NCI-H446 treated with DMSO at 0.1 percent for 48 hours (cell line): Measurements from ENCODE around the gene POC1A.

Source experiments
- DNase-seq: peaks from one replicate; lab custom pipeline; 2025; lab: John Stamatoyannopoulos, UW

POC1A gene

DNA sequence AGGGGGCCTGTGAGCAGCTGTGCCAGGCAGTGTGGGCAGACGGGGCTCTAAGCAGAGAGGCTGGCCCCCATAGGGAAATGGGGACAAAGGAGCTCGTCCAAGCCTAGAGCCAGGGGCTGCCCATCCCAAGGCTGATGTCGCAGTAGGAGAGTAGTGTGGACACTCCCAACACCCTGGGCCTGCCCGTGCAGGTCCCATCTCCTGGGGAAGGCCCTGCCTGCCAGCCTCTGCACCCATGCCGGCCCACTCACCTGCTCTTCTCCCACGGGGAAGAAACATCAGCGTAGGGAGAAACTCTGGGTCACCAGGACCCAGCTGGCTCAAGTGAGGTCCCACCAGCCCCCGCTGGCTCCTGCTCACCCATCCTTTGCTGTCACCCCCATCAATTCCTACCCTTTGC is 87.2 kb downstream of the POC1A start:
- DNase-seq = no peak

DNA sequence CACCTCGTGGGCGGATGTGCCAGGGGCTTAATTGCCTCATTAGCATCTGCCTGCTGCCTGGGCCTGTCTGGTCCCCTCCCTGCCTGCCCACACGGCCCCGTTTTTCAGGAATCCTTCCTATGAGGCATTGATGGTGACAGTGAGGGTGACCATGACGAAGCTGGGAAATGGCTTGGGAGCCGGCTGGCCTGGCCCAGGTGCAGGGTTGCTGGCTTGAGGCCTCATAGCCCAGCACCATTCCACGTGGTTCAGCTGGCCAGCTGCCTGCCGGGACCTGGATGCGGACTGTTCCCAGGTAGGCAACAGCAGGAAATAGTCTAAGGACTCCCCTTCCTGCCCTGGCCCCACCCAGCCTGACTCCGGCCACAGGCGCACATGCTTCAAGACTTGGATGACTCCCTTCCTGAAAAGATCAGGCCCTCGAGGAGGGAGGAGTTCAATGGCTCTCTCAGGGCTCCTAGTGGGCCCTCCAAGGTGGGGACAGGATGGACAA is 88.9 kb downstream of the POC1A start:
- DNase-seq = no peak

DNA sequence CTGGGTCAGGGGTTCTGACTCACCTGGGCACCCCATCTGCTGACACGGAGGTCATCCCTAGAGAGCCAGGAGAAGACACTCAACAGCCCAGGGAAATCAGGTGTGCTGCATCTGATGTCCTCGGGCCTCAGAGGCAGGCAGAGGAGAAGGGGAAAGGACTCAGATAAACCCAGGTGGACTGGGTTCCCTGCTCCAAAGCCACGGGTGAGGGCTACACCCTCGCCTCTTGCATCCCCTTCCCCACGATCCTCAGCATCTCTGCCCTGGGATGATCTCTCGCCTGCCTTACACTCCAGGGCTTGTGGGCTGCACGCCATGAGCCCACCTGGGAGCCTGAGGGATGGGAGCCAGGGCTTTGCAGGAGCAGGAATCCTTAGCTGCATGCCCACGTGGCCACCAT is 89.7 kb downstream of the POC1A start:
- DNase-seq = no peak

DNA sequence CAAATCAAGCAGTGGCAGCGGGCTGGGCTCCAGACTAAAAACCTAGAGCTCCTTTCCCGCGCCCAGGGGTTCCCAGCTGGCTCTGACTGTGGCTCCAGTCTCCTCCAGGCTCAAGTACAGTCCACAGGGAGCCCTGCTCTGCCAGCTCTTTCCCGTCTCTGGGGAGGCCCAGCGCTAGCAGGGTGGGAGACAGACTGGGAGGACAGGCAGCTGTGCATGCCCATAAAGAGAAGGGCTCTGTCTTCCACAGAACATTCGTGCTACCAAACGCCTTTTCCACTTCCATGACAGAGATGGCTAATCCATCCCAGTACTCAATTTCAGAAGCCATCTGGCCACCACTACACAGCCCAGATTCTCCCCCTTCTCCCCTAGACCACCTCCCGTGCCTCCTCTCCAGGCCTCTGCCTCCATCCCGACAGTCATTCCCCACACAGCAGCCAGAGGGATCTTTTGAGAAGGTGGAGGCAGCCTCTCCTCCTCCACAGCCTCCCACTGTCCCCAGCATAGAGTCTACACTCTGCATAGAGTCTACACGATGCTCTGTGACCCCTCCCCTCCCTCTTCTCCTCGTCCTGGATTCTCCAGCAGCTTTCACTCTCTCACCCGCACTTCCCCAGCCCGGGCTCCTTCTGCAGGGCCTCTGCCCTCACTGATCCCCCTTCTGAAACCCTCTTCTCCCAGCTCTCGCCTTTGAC is 91.0 kb downstream of the POC1A start:
- no peak for DNase-seq

DNA sequence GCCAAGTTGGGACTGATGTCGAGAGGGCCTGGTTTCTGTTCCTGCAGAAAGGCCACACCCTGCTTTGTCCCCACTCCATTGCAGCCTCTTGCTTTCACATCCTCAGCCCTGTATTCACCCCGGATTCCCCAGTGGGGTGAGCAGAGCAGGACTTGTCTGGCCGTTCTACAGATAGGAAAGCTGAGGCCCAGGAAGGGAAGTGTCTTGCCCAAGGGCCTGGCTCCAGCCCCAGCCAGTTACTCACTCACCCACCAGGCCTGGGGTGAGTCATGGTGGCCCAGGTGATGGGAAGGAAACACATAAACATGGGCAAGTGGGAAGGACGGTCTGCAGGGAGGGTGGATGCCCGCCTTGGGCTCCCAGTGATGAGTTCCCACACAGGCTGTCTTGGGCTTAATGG is 91.7 kb downstream of the POC1A start:
- DNase-seq = peak; percentile 22

DNA sequence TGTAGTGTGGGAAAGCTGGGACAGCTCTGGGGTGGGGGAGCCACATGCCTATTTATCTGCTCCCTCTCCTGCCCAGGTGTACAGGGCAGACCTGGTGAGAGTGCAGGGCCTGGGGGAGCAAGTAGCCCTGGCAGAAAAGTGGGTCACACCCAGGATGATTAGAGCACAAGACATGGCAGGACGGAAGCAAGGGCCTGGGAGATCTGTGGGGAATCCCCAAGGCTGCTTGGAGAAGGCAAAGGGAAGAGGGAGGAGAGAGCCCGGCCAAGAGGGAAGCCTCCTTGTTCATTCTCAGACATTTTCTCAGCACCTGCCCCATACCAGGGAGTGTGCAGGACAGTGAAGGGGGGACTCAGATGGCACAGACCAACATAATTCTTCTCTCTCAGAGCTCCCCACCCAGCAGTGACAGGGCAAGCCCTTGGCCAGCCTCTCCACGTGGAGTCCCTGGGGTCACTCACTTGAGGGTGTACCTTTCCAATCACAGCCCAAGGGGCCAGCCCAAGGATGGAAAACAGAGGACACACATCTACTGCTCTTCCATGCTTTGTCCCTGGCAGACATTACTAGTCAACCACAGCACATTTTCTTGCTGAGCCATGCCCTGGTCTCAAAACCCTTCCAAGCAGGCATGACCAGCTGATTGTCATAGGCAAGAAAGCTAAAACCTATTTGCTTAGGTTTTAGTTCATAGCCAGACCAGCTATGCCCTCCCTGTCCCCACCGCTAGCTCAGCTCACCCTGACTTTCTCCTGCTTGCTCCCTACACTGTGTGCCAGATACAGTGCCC is 92.9 kb downstream of the POC1A start:
- DNase-seq = no peak

DNA sequence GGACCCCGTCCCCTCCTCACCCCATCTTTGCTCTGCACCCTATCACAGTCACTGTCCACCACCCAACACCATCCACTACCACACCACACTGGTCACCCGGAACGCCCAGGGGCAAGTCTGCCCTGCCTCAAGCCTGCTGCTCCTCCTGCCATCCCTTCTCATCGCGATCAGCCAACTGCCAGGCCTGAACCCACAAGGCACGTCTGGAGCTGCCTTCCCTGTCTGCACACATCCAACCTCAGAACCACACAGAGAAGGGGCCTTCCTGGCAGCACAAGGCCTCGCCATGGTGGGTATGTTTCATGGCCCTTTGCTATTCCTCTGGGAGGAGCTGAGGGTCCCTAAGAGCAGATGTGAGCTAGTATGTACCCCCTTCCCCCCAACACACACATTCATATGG is 94.4 kb downstream of the POC1A start:
- no peak for DNase-seq

DNA sequence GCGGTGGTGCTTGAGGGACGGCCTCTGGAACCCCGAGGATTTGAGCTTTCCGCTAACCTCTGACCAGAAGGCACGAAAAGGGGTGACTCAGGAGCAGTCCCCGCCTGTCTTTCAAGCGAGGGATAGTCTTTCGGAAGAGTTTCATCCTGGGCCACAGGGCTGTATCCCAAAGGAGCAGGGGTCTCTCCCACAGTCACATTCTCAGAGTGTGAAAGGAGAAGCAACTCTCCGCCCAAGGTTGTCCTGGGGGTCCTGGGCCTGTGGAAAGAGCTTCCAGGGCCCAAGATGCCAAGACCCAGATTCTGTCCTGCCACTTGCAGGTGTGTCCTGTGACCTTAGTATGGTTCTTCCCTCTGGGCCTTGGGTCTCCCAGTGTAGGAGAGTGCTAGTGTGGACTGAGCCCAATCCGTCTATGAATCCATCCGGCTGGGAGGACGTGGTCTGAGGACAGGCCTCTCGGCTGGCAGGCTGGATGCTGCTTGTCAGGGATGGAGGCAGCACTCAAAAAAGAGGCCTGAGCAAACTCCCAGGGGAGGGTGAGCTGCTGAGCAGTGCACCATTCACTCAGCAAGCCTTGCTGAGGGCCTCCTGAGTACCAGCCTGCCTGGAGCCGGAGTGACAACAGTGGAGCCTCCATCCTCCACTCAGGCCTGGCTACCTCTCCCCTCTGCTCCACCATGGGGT is 96.3 kb downstream of the POC1A start:
- DNase-seq = no peak

DNA sequence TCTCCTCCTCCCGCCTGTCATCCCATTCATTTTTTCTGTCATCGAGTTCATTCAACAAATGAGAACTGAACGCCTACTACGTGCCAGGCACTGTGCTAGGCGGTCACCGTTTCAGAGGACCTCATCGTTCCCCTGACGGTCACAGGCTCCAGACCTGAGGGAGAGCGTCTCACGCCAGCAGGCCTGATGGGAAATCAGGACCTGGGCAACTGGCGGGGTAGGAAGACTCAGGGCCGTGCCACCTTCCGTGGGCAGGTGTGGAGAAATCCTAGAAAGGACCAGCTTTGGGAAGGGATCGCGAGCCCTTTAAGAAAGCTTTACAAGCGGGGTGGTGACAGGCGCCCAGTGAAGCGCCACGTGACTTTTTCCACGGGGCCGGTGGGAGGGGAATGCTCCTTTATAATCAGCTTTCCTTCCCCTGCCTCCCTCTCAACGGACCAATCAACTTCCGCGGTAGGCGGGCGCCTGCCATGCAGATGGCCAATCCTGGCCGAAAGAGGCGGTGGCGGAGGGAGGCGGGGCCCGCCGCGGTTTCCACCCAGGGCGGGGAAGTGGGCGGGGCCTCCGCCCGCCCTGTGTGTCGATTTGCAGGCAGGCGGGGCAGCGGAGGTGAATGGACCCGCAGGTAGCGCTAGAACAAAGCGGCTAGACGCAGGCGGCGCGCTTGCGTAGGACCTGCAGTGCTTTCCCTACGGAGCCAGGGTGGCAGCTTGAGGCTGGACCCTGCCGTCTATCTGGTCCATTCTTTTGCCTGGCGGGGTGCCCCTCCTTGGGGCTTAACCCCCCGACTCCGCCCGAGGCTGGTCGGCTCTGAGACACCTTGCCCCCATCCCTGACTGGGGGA is 97.0 kb downstream of the POC1A start:
- peak; percentile 90 for DNase-seq

DNA sequence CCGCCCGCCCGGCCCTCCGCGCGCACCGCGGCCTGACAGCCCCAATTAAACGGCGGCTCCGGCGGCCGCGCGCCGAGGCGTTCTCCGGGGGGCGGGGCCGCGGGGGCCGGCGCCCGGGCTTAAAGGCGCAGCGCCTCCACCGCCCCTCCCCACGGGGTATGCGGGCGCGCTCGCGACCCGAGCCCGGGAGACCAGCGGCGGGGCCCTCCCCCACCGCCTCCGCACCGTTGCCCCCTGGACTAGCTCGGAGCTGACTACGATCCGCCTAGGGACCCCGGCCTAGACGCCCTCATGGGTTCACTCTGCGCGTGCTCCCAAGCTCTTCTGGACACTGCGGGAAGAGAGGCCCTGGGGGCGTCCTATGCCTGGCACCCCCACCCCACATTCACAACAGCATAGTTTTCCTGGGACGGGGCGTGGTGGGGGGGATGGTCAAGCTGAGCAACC is 97.7 kb downstream of the POC1A start, which contains the start of gene DUSP7:
DUSP7 (minus strand) TSS at position 51 of the 447 bp plus-strand sequence. CDS start 205 bp downstream, outside the sequence.
- no peak for DNase-seq

DNA sequence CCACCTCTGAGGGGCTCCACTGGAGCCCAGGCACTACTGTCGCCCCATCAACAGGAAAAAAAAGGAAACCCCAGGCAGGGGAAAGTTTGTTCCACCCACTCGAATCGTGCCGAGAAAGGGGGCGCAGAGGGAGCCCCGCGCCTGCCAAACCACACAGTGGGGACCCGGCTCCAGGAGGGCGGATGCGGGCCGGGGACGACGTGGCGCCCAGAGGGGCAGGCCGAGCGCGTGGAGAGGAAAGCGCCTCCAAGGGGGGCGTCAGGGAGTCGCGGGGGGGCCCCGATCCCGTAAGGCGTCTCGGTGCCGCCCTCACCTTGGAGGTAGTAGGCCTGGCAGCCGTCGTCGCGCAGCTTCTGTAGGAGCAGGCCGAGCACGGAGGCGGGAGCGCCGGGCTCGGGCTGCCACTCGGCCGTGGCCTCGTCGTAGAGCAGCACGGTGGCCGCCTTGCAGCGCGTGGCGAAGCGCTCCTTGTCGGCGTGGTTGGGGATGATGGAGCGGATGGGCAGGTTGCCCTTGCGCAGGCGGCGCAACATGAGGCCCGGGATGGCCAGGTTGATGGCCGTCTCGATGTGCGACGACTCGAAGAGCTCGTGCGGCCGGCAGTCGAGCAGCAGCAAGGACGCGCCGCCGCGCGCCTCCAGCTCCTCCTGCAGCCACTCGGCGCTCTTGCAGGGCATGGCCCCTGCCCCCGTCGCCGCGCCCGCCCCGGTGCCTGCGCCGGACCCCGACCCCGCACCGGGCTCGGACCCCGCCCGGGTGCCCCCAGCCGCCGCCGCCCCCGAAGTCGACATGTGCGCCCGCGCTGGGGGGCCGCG is 98.5 kb downstream of the POC1A start:
- DNase-seq = no peak

DNA sequence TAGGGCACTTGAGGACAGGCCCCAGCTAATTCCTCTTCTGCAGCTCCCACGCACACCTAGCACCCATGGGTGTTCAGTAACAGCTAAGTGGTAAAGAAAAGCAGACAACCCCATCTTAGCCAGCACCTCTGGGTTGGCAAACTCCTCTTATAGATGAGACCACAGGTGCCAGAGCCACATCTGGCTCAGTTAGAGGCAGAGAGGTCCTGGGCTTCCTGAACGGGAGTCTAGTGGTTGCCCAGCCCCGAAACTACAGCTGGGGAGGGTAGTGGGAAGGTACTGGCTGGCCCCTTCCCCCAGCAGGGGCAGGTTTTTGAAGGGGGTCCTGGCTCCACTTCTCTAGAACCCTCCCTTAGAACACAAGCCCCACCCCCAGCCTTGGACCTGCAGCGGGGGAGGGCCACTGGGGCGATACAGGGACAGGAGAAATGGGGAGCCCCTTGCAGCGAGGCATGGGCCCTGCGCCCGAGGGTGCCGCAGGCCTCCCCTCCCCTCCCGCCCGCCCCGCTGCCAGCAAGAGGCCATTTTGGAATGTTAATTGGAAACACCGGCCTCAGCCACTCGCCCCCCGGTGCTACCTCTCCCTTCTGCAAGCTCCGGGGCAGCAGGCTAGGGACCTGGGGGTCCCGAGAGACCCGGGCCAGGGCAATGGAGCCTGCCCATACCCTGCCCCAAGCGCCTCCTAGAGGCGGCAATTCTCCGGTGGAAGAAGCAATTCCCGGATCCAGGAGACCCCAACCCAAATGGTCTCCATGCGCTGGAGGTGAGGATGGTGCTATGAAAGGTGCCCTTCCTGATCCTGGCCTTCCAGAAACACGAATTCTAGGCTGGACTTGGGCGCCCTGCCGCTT is 99.3 kb downstream of the POC1A start:
- no peak for DNase-seq

DNA sequence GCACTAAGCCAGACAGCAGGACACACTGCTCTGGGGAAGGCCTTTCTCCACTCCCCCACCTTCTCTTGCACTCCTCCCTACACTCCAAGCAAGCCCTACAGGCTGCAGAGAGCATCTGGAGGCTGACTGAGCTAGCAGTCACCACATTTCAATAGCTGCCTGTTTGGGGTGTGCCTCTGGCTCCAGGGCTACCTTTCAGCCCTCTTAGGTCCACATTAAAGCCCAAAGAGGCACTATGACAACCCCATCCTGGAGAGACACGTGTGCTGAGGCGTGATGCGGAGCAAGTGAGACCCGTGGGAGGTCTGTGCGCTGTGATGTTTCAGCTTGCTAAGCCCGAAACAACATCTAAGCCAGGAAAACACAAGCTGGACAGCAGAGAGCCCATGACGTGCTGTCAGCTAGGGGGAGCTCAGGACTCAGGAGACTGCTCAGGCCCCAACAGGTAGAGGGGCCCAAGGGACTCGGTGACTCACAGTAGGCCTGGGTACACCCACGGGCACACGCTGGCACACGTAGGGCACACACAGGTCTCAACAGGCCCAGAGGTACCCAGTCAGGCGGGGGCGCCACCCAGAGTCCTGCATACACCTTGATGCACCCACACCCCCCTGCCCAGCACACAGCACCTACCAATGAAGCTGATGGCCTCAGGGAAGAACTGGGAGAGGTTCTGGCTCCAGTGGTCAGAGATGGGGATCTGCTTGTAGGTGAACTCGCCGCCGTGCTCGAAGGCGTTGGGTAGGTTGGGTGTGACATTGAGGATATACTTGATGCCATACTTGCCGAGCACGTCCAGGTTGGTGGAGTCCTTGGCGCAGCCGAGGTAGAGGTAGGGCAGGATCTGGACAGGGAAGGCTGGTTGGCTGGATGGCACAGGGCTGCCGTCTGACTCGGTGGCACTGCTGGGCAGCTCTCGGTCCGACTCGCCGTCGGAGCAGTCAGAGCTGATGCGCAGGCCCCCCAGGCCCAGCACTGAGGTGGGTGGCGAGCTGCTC is 100.6 kb downstream of the POC1A start:
- DNase-seq = no peak

DNA sequence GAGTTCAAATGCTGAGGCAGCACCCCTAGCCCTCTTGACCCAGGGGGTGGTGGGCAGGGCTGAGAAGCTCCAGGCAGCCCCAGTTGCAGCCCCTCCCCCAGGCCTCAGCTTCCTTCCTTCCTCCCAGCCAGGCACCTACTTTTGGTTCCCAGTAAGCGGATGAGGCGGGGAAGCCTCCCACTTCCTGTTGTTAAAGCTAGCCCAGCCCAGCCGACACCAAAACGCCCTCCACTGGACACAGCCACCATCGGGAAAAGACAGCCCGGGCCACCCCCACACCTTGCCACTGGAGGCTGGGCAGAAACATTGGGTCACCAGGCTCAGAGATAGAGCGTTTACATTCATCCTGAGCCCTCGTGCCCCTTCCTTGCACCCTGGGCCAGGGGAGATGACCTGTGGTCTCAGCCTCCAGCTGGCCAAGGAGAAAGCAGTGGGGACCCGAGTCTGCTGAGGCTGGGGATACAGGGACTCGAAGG is 101.4 kb downstream of the POC1A start:
- no peak for DNase-seq

DNA sequence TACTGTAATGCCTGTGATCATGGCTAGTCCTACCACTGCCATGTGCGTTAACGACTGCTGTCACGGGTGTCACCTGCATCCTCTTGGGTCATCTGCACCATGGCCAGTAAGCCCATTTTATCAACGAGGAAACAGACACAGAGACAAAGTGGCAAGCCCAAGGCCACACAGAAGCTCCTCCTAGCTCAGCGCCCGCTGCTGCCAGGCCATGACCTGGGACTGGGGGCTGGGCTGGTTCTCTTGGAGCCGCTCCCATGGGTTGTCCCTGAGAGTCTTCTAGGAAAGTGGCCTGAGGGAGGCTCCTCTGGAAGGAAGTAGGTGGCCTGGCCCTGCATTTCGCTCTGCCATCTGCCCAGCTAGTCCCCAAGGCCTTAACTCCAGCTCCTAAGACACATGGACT is 102.8 kb downstream of the POC1A start:
- no peak for DNase-seq

DNA sequence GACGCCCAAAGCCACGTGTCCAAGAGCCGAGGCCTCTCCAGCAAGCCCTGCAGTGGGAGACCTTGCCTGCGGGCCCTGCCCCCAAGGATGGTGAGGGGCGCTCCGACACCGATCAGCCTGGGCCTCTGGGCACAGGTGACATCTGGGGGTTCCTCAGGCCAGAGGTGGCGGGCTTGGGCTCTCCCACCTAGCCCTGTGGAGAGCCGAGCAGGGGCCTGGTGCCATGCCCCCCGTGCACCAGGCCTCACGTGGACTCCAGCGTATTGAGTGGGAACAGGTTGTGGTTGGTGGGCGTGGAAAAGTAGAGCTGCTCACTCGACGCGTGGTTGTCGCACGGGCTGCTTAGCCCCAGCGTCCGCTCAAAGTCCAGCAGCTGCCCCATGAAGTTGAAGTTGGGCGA is 103.7 kb downstream of the POC1A start:
- DNase-seq = no peak

DNA sequence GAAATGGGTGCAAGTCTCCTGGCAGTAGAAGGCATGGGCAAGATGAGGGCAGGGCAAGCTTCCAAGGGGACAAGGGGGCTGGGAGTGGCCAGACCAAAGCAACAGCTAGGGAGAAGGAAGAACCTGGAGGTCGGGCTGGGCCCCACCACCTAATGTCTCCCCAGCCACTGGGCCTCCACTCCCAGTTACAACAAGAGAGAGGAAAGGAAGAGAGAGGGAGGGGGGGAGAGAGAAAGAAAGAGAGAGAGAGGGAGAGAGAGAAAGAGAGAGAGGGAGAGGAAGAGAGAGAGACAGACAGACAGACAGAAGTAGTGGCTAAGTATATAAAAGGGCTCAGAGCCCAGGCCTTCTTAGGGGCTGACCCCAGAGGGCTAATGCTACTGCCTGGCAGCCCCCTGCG is 104.7 kb downstream of the POC1A start:
- DNase-seq = no peak

DNA sequence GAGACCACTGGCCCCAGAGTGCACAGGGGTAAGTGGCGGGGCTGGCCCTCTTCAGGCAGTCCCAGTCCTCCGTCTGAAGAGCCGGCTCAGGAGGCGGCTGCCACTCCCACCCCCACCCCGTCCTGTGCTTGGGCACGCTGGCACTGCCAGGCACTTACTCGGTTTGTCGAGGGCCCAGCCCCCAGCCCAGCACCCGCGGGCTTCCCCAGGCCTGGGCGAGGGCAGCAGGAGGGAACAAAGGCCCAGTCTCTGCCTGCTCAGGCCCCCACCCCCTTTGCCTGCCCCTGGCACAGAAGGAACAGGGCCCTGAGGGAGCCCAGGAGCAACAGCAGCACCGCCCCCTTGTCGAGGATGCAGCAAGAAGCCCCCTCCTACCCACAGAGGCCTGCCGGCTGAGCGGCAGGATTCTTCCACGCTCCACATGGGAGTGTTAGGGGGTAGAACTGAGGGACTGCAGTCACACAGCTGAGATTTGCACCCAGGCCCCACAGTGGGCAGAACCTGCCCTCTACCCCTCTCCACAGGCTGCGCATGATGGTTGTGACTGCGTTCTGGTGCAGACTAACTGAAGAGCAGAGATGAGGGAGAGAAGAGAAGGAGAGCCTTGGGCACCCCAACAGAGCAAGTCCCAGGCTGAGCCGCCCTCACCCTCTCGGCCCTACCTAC is 106.8 kb downstream of the POC1A start:
- no peak for DNase-seq
